SJSA1 (cell line): ENCODE results near the gene PTGR3. TPM values are rescaled to one million over a fixed set of nuclear protein-coding genes. Genes with fewer than 3 reads are reported as not detected.
A peak's percentile ranks its signal among the peaks of the same experiment; 100 is the strongest.

Source experiments
- DNase-seq, 2 experiments: peaks; one replicate each; pipeline ENCODE4 v3.0.0-alpha.2; 2015 to 2020; ENCODE audit warnings: low spot score in 2 of 2, low read depth in 1 of 2
- H3K27ac ChIP-seq: fragments of 250-450 bp; sonication (Bioruptor Pico); 2 replicates; pipeline ENCODE4 v1.5.1; 2020; ENCODE audit warnings: mild to moderate bottlenecking, moderate library complexity
- H3K27me3 ChIP-seq: fragments of 250-450 bp; sonication (Bioruptor Pico); replicated peaks from 2 replicates; pipeline ENCODE4 v1.5.1; 2020; ENCODE audit warnings: mild to moderate bottlenecking, moderate library complexity
- H3K36me3 ChIP-seq: fragments of 250-450 bp; sonication (Bioruptor Pico); 2 replicates; pipeline ENCODE4 v1.5.1; 2020; ENCODE audit warnings: mild to moderate bottlenecking
- H3K4me1 ChIP-seq: fragments of 250-450 bp; sonication (Bioruptor Pico); replicated peaks from 2 replicates; pipeline ENCODE4 v1.6.1; 2021; ENCODE audit warnings: mild to moderate bottlenecking
- H3K4me3 ChIP-seq: fragments of 250-450 bp; sonication (Bioruptor Pico); 2 replicates; pipeline ENCODE4 v1.5.1; 2020; ENCODE audit warnings: mild to moderate bottlenecking
- H3K9me3 ChIP-seq: fragments of 250-450 bp; sonication (Bioruptor Pico); replicated peaks from 2 replicates; pipeline ENCODE4 v1.5.1; 2020; ENCODE audit warnings: mild to moderate bottlenecking
- total RNA-seq: library from RNA; depleted of rRNA; stranded (reverse); fragments of >200 nt; shearing (Covaris generic); gene quantifications from 2 replicates; pipeline ENCODE4 v1.2.3, GENCODE V29; 2014

PTGR3 gene
- total RNA-seq, 1 experiment from 2014 or later: 17.4 TPM

- peak overlapping the region; percentile 95 for H3K4me3 ChIP-seq
- no peaks in the 10 kb centered on the region for H3K9me3 ChIP-seq
- no peaks in the 10 kb centered on the region for H3K27me3 ChIP-seq
- H3K36me3 ChIP-seq: peaks cover 10% of the 10 kb centered on the region
- peaks cover 28% of the 10 kb centered on the region for H3K4me1 ChIP-seq
- peak overlapping the region; percentile 87 for H3K27ac ChIP-seq
- peak in 1 of 2 experiments; percentile 46 for DNase-seq
Observed at GRCh38 chr18:75208155-75208835, 644 bp downstream of the PTGR3 start.

- Histone ChIP-seq H3K36me3 (peaks cover 10% of the 10 kb centered on the region), H3K4me3 (peak overlapping the region; percentile 95), H3K9me3 (no peaks in the 10 kb centered on the region), H3K27me3 (no peaks in the 10 kb centered on the region), H3K27ac (peak overlapping the region; percentile 87), H3K4me1 (peaks cover 25% of the 10 kb centered on the region)
- peak in 1 of 2 experiments; percentile 37 for DNase-seq
Observed at GRCh38 chr18:75207310-75208154, 1.4 kb downstream of the PTGR3 start.

- no peaks in the 10 kb centered on the region for H3K9me3 ChIP-seq
- no peaks in the 10 kb centered on the region for H3K27me3 ChIP-seq
- H3K27ac ChIP-seq: no peak overlapping the region
- peak overlapping the region; percentile 95 for H3K4me3 ChIP-seq
- DNase-seq: no peak
- H3K4me1 ChIP-seq: peaks cover 19% of the 10 kb centered on the region
- peaks cover 15% of the 10 kb centered on the region for H3K36me3 ChIP-seq
Observed at GRCh38 chr18:75206452-75207309, 2.3 kb downstream of the PTGR3 start.

GRCh38 chr18:75205514-75206132 lies 3.3 kb downstream of the PTGR3 start:
- H3K27ac ChIP-seq: no peak overlapping the region
- no peaks in the 10 kb centered on the region for H3K9me3 ChIP-seq
- peaks cover 19% of the 10 kb centered on the region for H3K4me1 ChIP-seq
- H3K36me3 ChIP-seq: peaks cover 26% of the 10 kb centered on the region
- DNase-seq: no peak
- H3K4me3 ChIP-seq: no peak overlapping the region
- no peaks in the 10 kb centered on the region for H3K27me3 ChIP-seq

GRCh38 chr18:75204732-75205513 lies 4.0 kb downstream of the PTGR3 start:
- DNase-seq: no peak
- Histone ChIP-seq H3K27me3 (no peaks in the 10 kb centered on the region), H3K4me3 (no peak overlapping the region), H3K36me3 (peaks cover 33% of the 10 kb centered on the region), H3K9me3 (no peaks in the 10 kb centered on the region), H3K4me1 (peaks cover 19% of the 10 kb centered on the region), H3K27ac (no peak overlapping the region)

GRCh38 chr18:75204269-75204731 lies 4.6 kb downstream of the PTGR3 start:
- no peak for DNase-seq
- Histone ChIP-seq H3K27me3 (no peaks in the 10 kb centered on the region), H3K4me3 (no peak overlapping the region), H3K27ac (no peak overlapping the region), H3K9me3 (no peaks in the 10 kb centered on the region), H3K4me1 (peaks cover 21% of the 10 kb centered on the region), H3K36me3 (peaks cover 36% of the 10 kb centered on the region)

- H3K9me3 ChIP-seq: no peaks in the 10 kb centered on the region
- no peak overlapping the region for H3K27ac ChIP-seq
- H3K4me1 ChIP-seq: peaks cover 27% of the 10 kb centered on the region
- H3K27me3 ChIP-seq: no peaks in the 10 kb centered on the region
- no peak overlapping the region for H3K4me3 ChIP-seq
- H3K36me3 ChIP-seq: peaks cover 33% of the 10 kb centered on the region
- no peak for DNase-seq
Observed at GRCh38 chr18:75203416-75204268, 5.3 kb downstream of the PTGR3 start.

- no peak overlapping the region for H3K27ac ChIP-seq
- H3K4me1 ChIP-seq: peaks cover 35% of the 10 kb centered on the region
Observed at GRCh38 chr18:75202696-75203365, 6.1 kb downstream of the PTGR3 start.

GRCh38 chr18:75201282-75202270 lies 7.4 kb downstream of the PTGR3 start:
- no peak overlapping the region for H3K4me3 ChIP-seq
- H3K36me3 ChIP-seq: peaks cover 33% of the 10 kb centered on the region
- H3K27me3 ChIP-seq: no peaks in the 10 kb centered on the region
- H3K27ac ChIP-seq: no peak overlapping the region
- peaks cover 28% of the 10 kb centered on the region for H3K4me1 ChIP-seq
- H3K9me3 ChIP-seq: no peaks in the 10 kb centered on the region
- no peak for DNase-seq

More at GRCh38 chr18:75202696-75203365, 6.1 kb downstream of the PTGR3 start:
- no peak for DNase-seq
- no peaks in the 10 kb centered on the region for H3K9me3 ChIP-seq
- H3K4me3 ChIP-seq: no peak overlapping the region
- H3K27me3 ChIP-seq: no peaks in the 10 kb centered on the region
- H3K36me3 ChIP-seq: peaks cover 33% of the 10 kb centered on the region

GRCh38 chr18:75200605-75201280 lies 8.2 kb downstream of the PTGR3 start:
- no peak overlapping the region for H3K27ac ChIP-seq
- peaks cover 33% of the 10 kb centered on the region for H3K36me3 ChIP-seq
- no peak overlapping the region for H3K4me3 ChIP-seq
- no peak for DNase-seq
- peaks cover 27% of the 10 kb centered on the region for H3K4me1 ChIP-seq
- H3K9me3 ChIP-seq: no peaks in the 10 kb centered on the region
- no peaks in the 10 kb centered on the region for H3K27me3 ChIP-seq
